GM12878 (cell line): Measurements from ENCODE around the gene CDKN1C. TPM values are rescaled to one million over a fixed set of nuclear protein-coding genes. Genes with fewer than 3 reads are reported as not detected.

Experiments
- ATAC-seq: fragments of 200-7000 bp; cut with Tn5 transposase; 3 replicates; pipeline ENCODE4 v1.9.1; 2020; ENCODE audit warnings: mild to moderate bottlenecking, moderate library complexity
- BruUV-seq: library from RNA; stranded (reverse); fragments of 400-500 nt; replicated peaks from 2 replicates; lab custom pipeline; 2021; lab: Mats Ljungman, UMichigan
- CTCF ChIA-PET: fragments of 300-600 bp; sonication (Branson Sonifier 250); formaldehyde crosslinking; extraction: SDS; loops from one replicate; lab custom pipeline; 2021; ENCODE audit warnings: inconsistent platforms; lab: Yijun Ruan, JAX
- POLR2A ChIA-PET: fragments of 350-600 bp; formaldehyde crosslinking; extraction: SDS; loops from one replicate; lab custom pipeline; 2021; ENCODE audit warnings: inconsistent platforms; lab: Charles Lee
- RAD21 ChIA-PET: fragments of 300-600 bp; sonication (Branson Sonifier 250); formaldehyde crosslinking; loops from one replicate; lab custom pipeline; 2023; ENCODE audit warnings: antibody characterized with exemption; ENCODE audit not compliant: unreplicated experiment; lab: Charles Lee
- SMC1A ChIA-PET: fragments of 300-600 bp; sonication (Branson Sonifier 250); formaldehyde crosslinking; loops from one replicate; lab custom pipeline; 2023; ENCODE audit not compliant: unreplicated experiment, uncharacterized antibody; lab: Charles Lee
- DNase-seq: peaks from one replicate; pipeline ENCODE4 v3.0.0-alpha.2; 2011; ENCODE audit warnings: low read depth, low spot score
- FAIRE-seq: peaks from 3 replicates; lab custom pipeline; 2011; peaks lifted over from hg19 to GRCh38; lab: Jason Lieb, UNC
- H2AFZ ChIP-seq: 2 replicates; pipeline ENCODE4 v1.6.0; 2011; ENCODE audit warnings: low read depth, low read length, control low read depth; ENCODE audit not compliant: control insufficient read depth
- H3K27ac ChIP-seq: 2 replicates; pipeline ENCODE4 v1.5.1; 2011; ENCODE audit warnings: control low read depth; ENCODE audit not compliant: control insufficient read depth, insufficient read depth
- H3K27me3 ChIP-seq, 2 experiments: replicated peaks in 1 of 2; 2 replicates each; pipeline versions ENCODE4 v1.6.0 to v1.6.1; 2011; ENCODE audit warnings: low read length in 1 of 2; ENCODE audit not compliant: control insufficient read depth in 2 of 2, insufficient read depth in 2 of 2
- H3K36me3 ChIP-seq, 2 experiments: 2 replicates each; pipeline ENCODE4 v1.5.1; 2011; ENCODE audit warnings: low read length in 1 of 2; ENCODE audit not compliant: control insufficient read depth in 2 of 2, insufficient read depth in 2 of 2
- H3K4me1 ChIP-seq: 2 replicates; pipeline ENCODE4 v1.6.1; 2011; ENCODE audit warnings: mild to moderate bottlenecking, low read length, moderate library complexity, mixed read lengths; ENCODE audit not compliant: control insufficient read depth, insufficient read depth
- H3K4me2 ChIP-seq: 2 replicates; pipeline ENCODE4 v1.6.0; 2011; ENCODE audit warnings: control low read depth; ENCODE audit not compliant: control insufficient read depth, insufficient read depth
- H3K4me3 ChIP-seq: fragments of 200-600 bp; sonication (generic); 2 replicates; pipeline ENCODE4 v1.5.1; 2016
- H3K79me2 ChIP-seq: 2 replicates; pipeline ENCODE4 v1.6.0; 2011; ENCODE audit warnings: low read length; ENCODE audit not compliant: control insufficient read depth, insufficient read depth
- H3K9ac ChIP-seq: 2 replicates; pipeline ENCODE4 v1.8.0; 2011; ENCODE audit warnings: low read length, control low read depth, mixed read lengths; ENCODE audit not compliant: control insufficient read depth, insufficient read depth
- H3K9me3 ChIP-seq: replicated peaks from 3 replicates; pipeline ENCODE4 v1.5.1; 2011; ENCODE audit warnings: mild to moderate bottlenecking, low read length; ENCODE audit not compliant: control insufficient read depth, insufficient read depth
- H4K20me1 ChIP-seq: 2 replicates; pipeline ENCODE4 v1.6.0; 2011; ENCODE audit not compliant: control insufficient read depth, insufficient read depth
- ATF7 ChIP-seq: fragments of 450-650 bp; IDR thresholded peaks from 2 replicates; pipeline ENCODE4 v1.6.1; 2016; ENCODE audit warnings: low read depth, mild to moderate bottlenecking
- BCL3 ChIP-seq: IDR thresholded peaks from 2 replicates; pipeline ENCODE4 v1.6.1; 2011; ENCODE audit warnings: borderline replicate concordance, low read depth, mild to moderate bottlenecking, moderate library complexity, low read length; ENCODE audit not compliant: insufficient read depth, poor library complexity, severe bottlenecking
- BHLHE40 ChIP-seq, 2 experiments: fragments of 450-650 bp in 1 of 2; IDR thresholded peaks; 2 replicates each; pipeline ENCODE4 v1.6.1; 2011 to 2017; ENCODE audit warnings: low read depth in 2 of 2, borderline replicate concordance in 1 of 2, improper control_type of control experiment in 1 of 2, low read length in 1 of 2, mild to moderate bottlenecking in 1 of 2
- CBFB ChIP-seq: IDR thresholded peaks from 2 replicates; pipeline ENCODE4 v1.6.1; 2016; ENCODE audit warnings: antibody characterized with exemption, low read depth
- CEBPB ChIP-seq, 2 experiments: fragments of 150-350 bp in 1 of 2; IDR thresholded peaks; 2 replicates each; pipeline ENCODE4 v1.6.1; 2012 to 2014; ENCODE audit warnings: low read depth in 2 of 2, low read length in 2 of 2, borderline replicate concordance in 1 of 2, inconsistent platforms in 1 of 2
- FOXM1 ChIP-seq: IDR thresholded peaks from 2 replicates; pipeline ENCODE4 v1.6.1; 2012; ENCODE audit warnings: low read depth, mild to moderate bottlenecking, inconsistent platforms, low read length, moderate library complexity
- LARP7 ChIP-seq: fragments of 450-650 bp; IDR thresholded peaks from 2 replicates; pipeline ENCODE4 v1.6.1; 2017; ENCODE audit warnings: mild to moderate bottlenecking
- MXI1 ChIP-seq: fragments of 150-350 bp; IDR thresholded peaks from 2 replicates; pipeline ENCODE4 v1.6.1; 2011; ENCODE audit warnings: low read depth, mild to moderate bottlenecking, inconsistent platforms, low read length, improper control_type of control experiment
- NFIC ChIP-seq: IDR thresholded peaks from 2 replicates; pipeline ENCODE4 v1.6.1; 2012; ENCODE audit warnings: low read depth, mild to moderate bottlenecking, inconsistent platforms, low read length, moderate library complexity
- PKNOX1 ChIP-seq: fragments of 450-650 bp; IDR thresholded peaks from 2 replicates; pipeline ENCODE4 v1.6.1; 2016; ENCODE audit warnings: mild to moderate bottlenecking
- RAD51 ChIP-seq: fragments of 450-650 bp; IDR thresholded peaks from 2 replicates; pipeline ENCODE4 v1.6.1; 2016; ENCODE audit warnings: moderate library complexity, mild to moderate bottlenecking, inconsistent platforms
- SIN3A ChIP-seq: IDR thresholded peaks from 2 replicates; pipeline ENCODE4 v1.6.1; 2012; ENCODE audit warnings: low read depth, low read length, improper control_type of control experiment
- SMAD1 ChIP-seq: fragments of 450-650 bp; IDR thresholded peaks from 2 replicates; pipeline ENCODE4 v1.6.1; 2018; ENCODE audit warnings: mild to moderate bottlenecking, low read depth; ENCODE audit not compliant: partially characterized antibody
- SMAD5 ChIP-seq: IDR thresholded peaks from 2 replicates; pipeline ENCODE4 v1.6.1; 2016; ENCODE audit warnings: antibody characterized with exemption, low read depth
- SMARCA5 ChIP-seq: fragments of 450-650 bp; IDR thresholded peaks from 2 replicates; pipeline ENCODE4 v1.6.1; 2017; ENCODE audit warnings: mild to moderate bottlenecking
- TCF7 ChIP-seq: IDR thresholded peaks from 2 replicates; pipeline ENCODE4 v1.6.1; 2014; ENCODE audit warnings: antibody characterized with exemption, borderline replicate concordance
- USF1 ChIP-seq: IDR thresholded peaks from 2 replicates; pipeline ENCODE4 v1.6.1; 2011; ENCODE audit warnings: borderline replicate concordance, low read depth, mild to moderate bottlenecking, moderate library complexity, mixed read lengths, low read length; ENCODE audit not compliant: insufficient read depth; ENCODE audit errors: extremely low read length
- YBX1 ChIP-seq: fragments of 450-650 bp; IDR thresholded peaks from 2 replicates; pipeline ENCODE4 v1.6.1; 2016; ENCODE audit warnings: antibody characterized with exemption
- ZNF384 ChIP-seq: IDR thresholded peaks from 2 replicates; pipeline ENCODE4 v1.6.1; 2012; ENCODE audit warnings: low read depth, mild to moderate bottlenecking, low read length, improper control_type of control experiment, borderline replicate concordance
- WGBS: methylation state at CpG from one replicate; pipeline ENCODE4 v1.1.6; 2016; ENCODE audit warnings: low lambda C conversion rate; ENCODE audit not compliant: insufficient replicate concordance, insufficient coverage; ENCODE audit errors: missing lambda C conversion rate; 5-methylcytosine and 5-hydroxymethylcytosine counted together
- in situ Hi-C: fragments of 300-500 bp; cut with MboI; formaldehyde crosslinking; loops from 9 replicates; pipeline ENCODE4 v1.14.3; 2018; ENCODE audit warnings: mixed read lengths
- intact Hi-C: fragments of 100-400 bp; cut with micrococcal nuclease; formaldehyde crosslinking; loops from one replicate; pipeline ENCODE4 v1.14.2; 2022; ENCODE audit not compliant: unreplicated experiment
- polyA plus RNA-seq, 11 experiments: library from polyadenylated mRNA; depleted of rRNA in 4 of 11; unstranded in 6 of 11; stranded (reverse) in 5 of 11; fragments of >200 nt; fragmentation: Nextera tagmentation in 4 of 11; fragmentation: Illumina TruSeq in 1 of 11; extraction: Ambion mirVana in 4 of 11; extraction: Trizol in 1 of 11; gene quantifications; 1 replicate in 1 of 11; 2 replicates in 10 of 11; pipeline versions ENCODE4 v1.2.1 to v1.2.3, GENCODE V29; 2011 to 2016; ENCODE audit warnings: inconsistent platforms in 2 of 11, missing spikeins in 2 of 11, low read depth in 1 of 11
- total RNA-seq, 4 experiments: library from RNA; depleted of rRNA in 3 of 4; stranded (reverse); fragments of >200 nt in 3 of 4; fragmentation: Illumina TruSeq in 1 of 4; extraction: Trizol in 1 of 4; gene quantifications; 2 replicates each; pipeline versions ENCODE4 v1.2.1 to v1.2.3, GENCODE V29; 2013 to 2021

The CDKN1C gene
- total and polyA plus RNA-seq, 10 of the 15 experiments (the other 5 are each of a cell fraction or from before 2014, with no cell fraction given) = 0.05 to 0.21 (median 0.14) TPM; not detected in 7

- no TSS peak for BruUV-seq
- Histone ChIP-seq H3K36me3 (no peaks in the 10 kb centered on the region), H3K9me3 (no peaks in the 10 kb centered on the region), H2AFZ (no peak overlapping the region), H3K27me3 (no peaks in the 10 kb centered on the region), H4K20me1 (no peaks in the 10 kb centered on the region), H3K27ac (no peak overlapping the region), H3K4me3 (no peak overlapping the region), H3K9ac (no peak overlapping the region), H3K4me2 (no peak overlapping the region), H3K4me1 (no peaks in the 10 kb centered on the region), H3K79me2 (no peaks in the 10 kb centered on the region)
- intact Hi-C loops = no loop called here
- SMC1A ChIA-PET = no interaction called here
- ATAC-seq (no peak), FAIRE-seq (no peak), DNase-seq (no peak)
- CTCF ChIA-PET = interaction anchor here (1.8 kb wide), 1 partner anchor 10 kb away, joined by 6 read pairs; the partner anchor contains the start of gene PHLDA2
- no peak for TF ChIP-seq USF1
- TF ChIP-seq ZNF384 = no peak
- no peak for TF ChIP-seq LARP7
- TF ChIP-seq CEBPB (IDR thresholded peaks at IDR 0.05; ENCODE audit: borderline replicate concordance in 1 of 2, low read depth in 2 of 2, low read length in 2 of 2) = no peak
- TF ChIP-seq SIN3A = no peak
- TF ChIP-seq MXI1 = no peak
- no peak for TF ChIP-seq SMAD1
- TF ChIP-seq PKNOX1 = no peak
- no peak for TF ChIP-seq BHLHE40 (IDR thresholded peaks at IDR 0.05; ENCODE audit: borderline replicate concordance in 1 of 2, low read depth in 2 of 2, low read length in 1 of 2)
- TF ChIP-seq BCL3 = no peak
- TF ChIP-seq TCF7 = no peak
- no peak for TF ChIP-seq SMARCA5
- TF ChIP-seq NFIC = no peak
- TF ChIP-seq FOXM1 = no peak
- TF ChIP-seq CBFB = no peak
- TF ChIP-seq ATF7 = no peak
- TF ChIP-seq RAD51 = no peak
- no peak for TF ChIP-seq SMAD5
- no peak for TF ChIP-seq YBX1
- RAD21 ChIA-PET = no interaction called here
- WGBS = 19% methylated on average over 9 of the region's 9 CpGs
- POLR2A ChIA-PET = no interaction called here
- in situ Hi-C loops = no loop called here
These were observed 33.6 kb upstream of the CDKN1C start for GRCh38 chr11:2919188-2919587.
